Mesenchymal stem cell (in vitro differentiated cells and primary cell): Measurements from ENCODE around the gene COMMD2.

ENCODE experiments used
- DNase-seq: peaks from one replicate; pipeline ENCODE4 v3.0.0-alpha.2; 2013
- H2AFZ ChIP-seq: one replicate; pipeline ENCODE4 v1.6.1; 2013; ENCODE audit warnings: low read depth, mild to moderate bottlenecking, control low read depth, inconsistent platforms, low read length, moderate library complexity
- H2AK5ac ChIP-seq: 2 replicates; pipeline ENCODE4 v1.6.1; 2013; ENCODE audit warnings: low read length, moderate library complexity, mild to moderate bottlenecking, inconsistent platforms; ENCODE audit not compliant: severe bottlenecking
- H2BK120ac ChIP-seq: one replicate; pipeline ENCODE4 v1.6.1; 2013; ENCODE audit warnings: low read depth, mild to moderate bottlenecking, inconsistent platforms, low read length, moderate library complexity
- H2BK12ac ChIP-seq, 2 experiments: one replicate each; pipeline ENCODE4 v1.6.1; 2013; ENCODE audit warnings: inconsistent platforms in 2 of 2, low read length in 2 of 2, mild to moderate bottlenecking in 2 of 2, moderate library complexity in 2 of 2, control low read depth in 1 of 2
- H2BK15ac ChIP-seq: one replicate; pipeline ENCODE4 v1.6.1; 2013; ENCODE audit warnings: mild to moderate bottlenecking, low read depth, inconsistent platforms; ENCODE audit not compliant: poor library complexity, severe bottlenecking
- H2BK5ac ChIP-seq: 2 replicates; pipeline ENCODE4 v1.6.1; 2013; ENCODE audit warnings: low read depth, mild to moderate bottlenecking, low read length, control low read depth, inconsistent platforms; ENCODE audit not compliant: poor library complexity, severe bottlenecking
- H3K14ac ChIP-seq, 2 experiments: one replicate each; pipeline ENCODE4 v1.6.1; 2013; ENCODE audit warnings: inconsistent platforms in 2 of 2, low read length in 2 of 2, control low read depth in 1 of 2, mild to moderate bottlenecking in 1 of 2, moderate library complexity in 1 of 2
- H3K18ac ChIP-seq, 2 experiments: one replicate each; pipeline ENCODE4 v1.6.1; 2013; ENCODE audit warnings: inconsistent platforms in 2 of 2, low read length in 2 of 2, control low read depth in 1 of 2, low read depth in 1 of 2, mild to moderate bottlenecking in 1 of 2
- H3K23ac ChIP-seq, 2 experiments: one replicate each; pipeline ENCODE4 v1.6.1; 2013; ENCODE audit warnings: inconsistent platforms in 2 of 2, low read length in 2 of 2, mild to moderate bottlenecking in 2 of 2, moderate library complexity in 2 of 2, control low read depth in 1 of 2
- H3K27ac ChIP-seq: 2 replicates; pipeline ENCODE4 v1.5.1; 2013; ENCODE audit warnings: mild to moderate bottlenecking, moderate library complexity, low read length, control low read depth, inconsistent platforms; ENCODE audit not compliant: poor library complexity, severe bottlenecking
- H3K27me3 ChIP-seq, 2 experiments: 2 replicates each; pipeline versions ENCODE4 v1.6.1 to v1.7.0; 2013; ENCODE audit warnings: low read length in 2 of 2, mild to moderate bottlenecking in 2 of 2, moderate library complexity in 2 of 2, control low read depth in 1 of 2, inconsistent platforms in 1 of 2; ENCODE audit not compliant: control insufficient read depth in 1 of 2, insufficient read depth in 1 of 2
- H3K36me3 ChIP-seq, 2 experiments: 2 replicates each; pipeline versions ENCODE4 v1.6.1 to v1.7.0; 2013; ENCODE audit warnings: low read length in 2 of 2, control low read depth in 1 of 2, inconsistent platforms in 1 of 2, low read depth in 1 of 2, mild to moderate bottlenecking in 1 of 2; ENCODE audit not compliant: insufficient read depth in 2 of 2, control insufficient read depth in 1 of 2
- H3K4ac ChIP-seq, 2 experiments: one replicate each; pipeline ENCODE4 v1.6.1; 2013; ENCODE audit warnings: inconsistent platforms in 2 of 2, low read length in 2 of 2, mild to moderate bottlenecking in 2 of 2, moderate library complexity in 2 of 2, control low read depth in 1 of 2, low read depth in 1 of 2
- H3K4me1 ChIP-seq: 2 replicates; pipeline ENCODE4 v1.6.1; 2013; ENCODE audit warnings: low read depth, low read length, control low read depth; ENCODE audit not compliant: control insufficient read depth, insufficient read depth
- H3K4me2 ChIP-seq: 2 replicates; pipeline ENCODE4 v1.6.1; 2013; ENCODE audit warnings: low read length, mild to moderate bottlenecking, inconsistent platforms; ENCODE audit not compliant: poor library complexity, severe bottlenecking
- H3K4me3 ChIP-seq, 2 experiments: 2 replicates each; pipeline versions ENCODE4 v1.5.1 to v1.7.0; 2013; ENCODE audit warnings: low read length in 2 of 2, mild to moderate bottlenecking in 2 of 2, control low read depth in 1 of 2, low read depth in 1 of 2; ENCODE audit not compliant: insufficient read depth in 1 of 2
- H3K79me1 ChIP-seq: replicated peaks from 2 replicates; pipeline ENCODE4 v1.6.1; 2013; ENCODE audit warnings: mild to moderate bottlenecking, control low read depth, low read length, inconsistent platforms; ENCODE audit not compliant: poor library complexity, severe bottlenecking
- H3K9ac ChIP-seq: 2 replicates; pipeline ENCODE4 v1.7.0; 2013; ENCODE audit warnings: mild to moderate bottlenecking, low read length, moderate library complexity
- H3K9me3 ChIP-seq: 2 replicates; pipeline ENCODE4 v1.7.0; 2013; ENCODE audit warnings: mild to moderate bottlenecking, low read length; ENCODE audit not compliant: control insufficient read depth
- H4K8ac ChIP-seq: one replicate; pipeline ENCODE4 v1.6.1; 2013; ENCODE audit warnings: inconsistent platforms, mild to moderate bottlenecking, low read length, moderate library complexity
- H4K91ac ChIP-seq: one replicate; pipeline ENCODE4 v1.6.1; 2013; ENCODE audit warnings: mild to moderate bottlenecking, low read length, inconsistent platforms
- WGBS: methylation state at CpG from one replicate; pipeline ENCODE4 v1.1.7; 2013; ENCODE audit warnings: mixed read lengths; 5-methylcytosine and 5-hydroxymethylcytosine counted together

COMMD2 gene

DNA sequence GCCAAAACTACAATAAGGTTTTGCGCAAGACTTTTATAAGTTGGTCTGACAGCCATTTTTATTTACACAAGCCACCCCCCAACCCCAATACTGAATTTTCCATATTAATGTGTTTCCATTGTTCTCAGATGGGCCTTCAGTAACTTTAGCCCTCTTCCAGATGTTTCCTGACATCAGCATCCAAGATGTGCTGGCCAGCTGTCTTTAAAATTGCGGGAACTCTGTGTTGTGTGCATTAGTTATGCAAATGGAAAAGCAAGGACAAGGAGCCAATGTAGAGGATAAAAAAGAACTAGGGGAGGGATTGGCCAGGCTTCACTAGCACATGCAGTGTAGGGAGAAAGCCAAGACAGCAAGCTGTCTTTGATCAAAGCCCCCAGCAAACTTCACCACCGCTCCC, 45.4 kb downstream of the COMMD2 start:
- H3K79me1 ChIP-seq, result no peaks in the 10 kb centered on the region
- H2BK120ac ChIP-seq, result no peak overlapping the region
- no peak overlapping the region for H3K4ac ChIP-seq
- peak overlapping the region in 1 of 2 experiments; percentile 18 for H2BK12ac ChIP-seq
- H3K23ac ChIP-seq, result no peak overlapping the region
- H3K4me3 ChIP-seq, result no peak overlapping the region
- H3K14ac ChIP-seq, result no peak overlapping the region
- no peak overlapping the region for H3K27ac ChIP-seq
- H2BK15ac ChIP-seq, result no peak overlapping the region
- no peaks in the 10 kb centered on the region for H3K9me3 ChIP-seq
- no peak overlapping the region for H4K8ac ChIP-seq
- no peak overlapping the region for H3K9ac ChIP-seq
- no peak overlapping the region for H2AFZ ChIP-seq
- DNase-seq, result no peak
- H3K27me3 ChIP-seq, result no peaks in the 10 kb centered on the region
- peak overlapping the region in 1 of 2 experiments; percentile 24 for H3K18ac ChIP-seq
- no peak overlapping the region for H4K91ac ChIP-seq
- no peaks in the 10 kb centered on the region for H3K36me3 ChIP-seq
- no peak overlapping the region for H2AK5ac ChIP-seq
- H2BK5ac ChIP-seq, result no peak overlapping the region
- peaks cover 1% of the 10 kb centered on the region for H3K4me1 ChIP-seq
- H3K4me2 ChIP-seq, result no peak overlapping the region
- 94% methylated on average over 2 of the region's 3 CpGs for WGBS

DNA sequence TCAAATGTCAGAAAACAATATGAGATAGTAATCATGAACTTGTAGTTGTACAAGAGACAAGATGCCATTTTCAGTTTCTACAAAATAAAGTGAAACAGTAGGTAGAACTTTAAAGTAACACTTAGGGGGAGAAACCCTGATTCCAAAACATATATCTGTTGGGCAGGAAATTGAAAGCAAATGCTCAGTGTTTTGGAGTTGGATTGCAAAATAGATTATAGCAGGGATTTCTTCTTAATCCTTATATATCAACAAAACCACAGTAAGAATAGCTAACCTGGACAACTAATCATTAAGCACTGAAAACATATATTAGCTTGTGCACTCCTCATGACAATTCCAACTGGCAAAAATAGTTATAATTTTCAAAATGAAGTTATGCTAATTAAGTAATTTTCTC, 46.9 kb downstream of the COMMD2 start:
- no peak overlapping the region for H3K23ac ChIP-seq
- no peak overlapping the region for H2BK120ac ChIP-seq
- no peaks in the 10 kb centered on the region for H3K9me3 ChIP-seq
- H3K18ac ChIP-seq, result no peak overlapping the region
- no peaks in the 10 kb centered on the region for H3K27me3 ChIP-seq
- no peak overlapping the region for H3K4me2 ChIP-seq
- no peak overlapping the region for H2AFZ ChIP-seq
- no peaks in the 10 kb centered on the region for H3K36me3 ChIP-seq
- H2AK5ac ChIP-seq, result no peak overlapping the region
- H3K79me1 ChIP-seq, result no peaks in the 10 kb centered on the region
- no peak overlapping the region for H3K14ac ChIP-seq
- H4K91ac ChIP-seq, result no peak overlapping the region
- H3K9ac ChIP-seq, result peak overlapping the region; percentile 43
- no peak overlapping the region for H3K4ac ChIP-seq
- no peak overlapping the region for H2BK12ac ChIP-seq
- no peak overlapping the region for H4K8ac ChIP-seq
- H2BK5ac ChIP-seq, result no peak overlapping the region
- H3K4me3 ChIP-seq, result peak overlapping the region in 1 of 2 experiments; percentile 32
- no peak overlapping the region for H2BK15ac ChIP-seq
- DNase-seq, result peak; percentile 22
- H3K4me1 ChIP-seq, result peaks cover 1% of the 10 kb centered on the region
- no peak overlapping the region for H3K27ac ChIP-seq

DNA sequence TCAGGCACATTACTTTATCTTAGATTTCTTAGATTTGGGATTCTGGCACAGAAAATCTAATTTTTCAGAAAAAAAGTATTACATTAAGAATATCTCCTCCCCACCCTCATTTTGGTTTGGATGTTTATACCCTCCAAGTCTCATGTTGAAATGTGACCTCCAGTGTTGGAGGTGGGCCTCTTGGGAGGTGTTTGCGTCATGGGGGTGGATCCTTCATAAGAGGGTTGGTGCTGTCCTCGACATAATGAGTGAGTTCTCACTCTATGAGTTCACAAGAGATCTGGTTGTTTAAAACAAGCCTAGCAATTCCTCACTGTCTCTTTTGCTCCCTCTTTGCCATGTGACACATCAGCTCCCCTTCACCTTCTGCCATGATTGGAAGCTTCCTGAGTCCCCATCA, 48.8 kb downstream of the COMMD2 start:
- 20% methylated on average over 2 of the region's 2 CpGs for whole genome bisulfite sequencing
- no peak overlapping the region for H3K4ac ChIP-seq
- H3K14ac ChIP-seq, result no peak overlapping the region
- no peak overlapping the region for H2AFZ ChIP-seq
- no peak overlapping the region for H4K91ac ChIP-seq
- peak overlapping the region; percentile 87 for H3K9ac ChIP-seq
- H3K23ac ChIP-seq, result no peak overlapping the region
- no peaks in the 10 kb centered on the region for H3K27me3 ChIP-seq
- peaks cover 5% of the 10 kb centered on the region for H3K9me3 ChIP-seq
- H2BK120ac ChIP-seq, result no peak overlapping the region
- no peaks in the 10 kb centered on the region for H3K79me1 ChIP-seq
- H2BK5ac ChIP-seq, result no peak overlapping the region
- no peak overlapping the region for H3K4me2 ChIP-seq
- no peak overlapping the region for H3K27ac ChIP-seq
- H3K18ac ChIP-seq, result peak overlapping the region; percentile 37 to 43
- peaks cover 1% of the 10 kb centered on the region for H3K4me1 ChIP-seq
- H2BK12ac ChIP-seq, result peak overlapping the region in 1 of 2 experiments; percentile 42
- H4K8ac ChIP-seq, result peak overlapping the region; percentile 7
- peak; percentile 51 for DNase-seq
- H3K36me3 ChIP-seq, result no peaks in the 10 kb centered on the region
- peak overlapping the region in 1 of 2 experiments; percentile 10 for H3K4me3 ChIP-seq
- H2BK15ac ChIP-seq, result no peak overlapping the region
- no peak overlapping the region for H2AK5ac ChIP-seq

DNA sequence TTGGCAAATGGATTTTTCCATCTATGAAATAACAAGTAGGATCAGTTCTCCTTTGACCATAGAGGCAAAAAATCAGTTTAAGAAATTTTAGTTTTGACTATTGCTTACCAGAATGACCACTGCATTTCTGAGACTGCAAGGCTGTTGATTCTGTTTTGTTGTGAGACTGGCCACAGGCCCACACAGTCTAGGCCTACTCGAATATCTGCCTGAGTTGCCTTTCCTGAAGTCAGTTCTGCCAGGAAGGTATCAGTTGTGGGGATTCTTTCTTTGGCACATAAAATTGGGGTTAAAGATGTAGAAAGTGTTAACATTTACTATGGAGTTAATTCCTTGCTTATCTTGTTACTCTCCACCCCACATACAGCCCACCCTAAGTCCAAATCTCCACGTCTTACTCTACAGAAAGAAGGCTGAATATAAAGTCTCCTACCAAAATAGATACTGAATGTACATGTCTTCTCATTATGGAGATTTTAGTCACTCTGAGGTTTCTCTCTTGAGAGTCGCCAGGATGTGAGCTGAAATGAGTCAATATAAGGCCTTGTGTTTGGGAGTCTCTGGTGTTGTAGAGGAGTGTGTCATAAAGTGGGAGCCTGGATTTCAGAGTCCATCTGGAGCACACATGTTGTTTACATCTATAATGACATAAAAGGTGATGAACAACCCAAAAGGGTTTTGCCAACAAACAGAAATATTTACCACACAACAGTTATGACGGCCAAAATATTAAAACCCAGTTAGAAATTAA, 49.4 kb downstream of the COMMD2 start:
- no peak overlapping the region for H2AK5ac ChIP-seq
- peak overlapping the region; percentile 87 for H3K9ac ChIP-seq
- H3K36me3 ChIP-seq, result no peaks in the 10 kb centered on the region
- no peak overlapping the region for H2AFZ ChIP-seq
- no peak overlapping the region for H2BK5ac ChIP-seq
- no peaks in the 10 kb centered on the region for H3K79me1 ChIP-seq
- H3K14ac ChIP-seq, result no peak overlapping the region
- peak; percentile 87 for DNase-seq
- H3K18ac ChIP-seq, result peak overlapping the region in 1 of 2 experiments; percentile 82
- peak overlapping the region; percentile 66 for H4K8ac ChIP-seq
- H4K91ac ChIP-seq, result no peak overlapping the region
- H2BK120ac ChIP-seq, result peak overlapping the region; percentile 42
- peaks cover 1% of the 10 kb centered on the region for H3K4me1 ChIP-seq
- no peaks in the 10 kb centered on the region for H3K27me3 ChIP-seq
- H3K9me3 ChIP-seq, result peaks cover 9% of the 10 kb centered on the region
- H3K27ac ChIP-seq, result no peak overlapping the region
- no peak overlapping the region for H2BK12ac ChIP-seq
- peak overlapping the region in 1 of 2 experiments; percentile 48 for H3K4me3 ChIP-seq
- H2BK15ac ChIP-seq, result no peak overlapping the region
- no peak overlapping the region for H3K23ac ChIP-seq
- H3K4me2 ChIP-seq, result no peak overlapping the region
- WGBS, result 16% methylated on average over 3 of the region's 4 CpGs
- H3K4ac ChIP-seq, result peak overlapping the region in 1 of 2 experiments; percentile 64
